ENCODE results near the gene FGF14. TPM values are rescaled to one million over a fixed set of nuclear protein-coding genes. Genes with fewer than 3 reads are reported as not detected.

Gene FGF14
- total RNA-seq, 1 donor from 2014 or later, result 0.23 TPM

- H3K4me1 ChIP-seq (ENCODE audit: insufficient read depth, low read length), result no peaks in the 10 kb centered on the region
- DNase-seq (ENCODE audit: low read depth) (no peak), FAIRE-seq (no peak)
- H3K36me3 ChIP-seq (ENCODE audit: insufficient read depth, low read length), result no peaks in the 10 kb centered on the region
- Mint-ChIP-seq H3K36me3 (ENCODE audit: low read depth, unreplicated experiment) (no peaks in the 10 kb centered on the region), H3K9me3 (ENCODE audit: unreplicated experiment) (no peaks in the 10 kb centered on the region), H3K27ac (ENCODE audit: unreplicated experiment) (no peak overlapping the region), H3K4me1 (ENCODE audit: low read depth, unreplicated experiment) (no peaks in the 10 kb centered on the region), H3K27me3 (ENCODE audit: low read depth, unreplicated experiment) (no peaks in the 10 kb centered on the region), H3K4me3 (ENCODE audit: unreplicated experiment) (no peak overlapping the region)
- H2AFZ ChIP-seq (ENCODE audit: low read depth, low read length), result no peak overlapping the region
- no peaks in the 10 kb centered on the region for H3K9me3 ChIP-seq (ENCODE audit: insufficient read depth, low read depth, low read length)
- H3K4me3 ChIP-seq (ENCODE audit: insufficient read depth, low read depth, low read length), result no peak overlapping the region
- H3K4me2 ChIP-seq (ENCODE audit: low read length), result no peak overlapping the region
- no peaks in the 10 kb centered on the region for H4K20me1 ChIP-seq (ENCODE audit: insufficient read depth, low read length)
- TF ChIP-seq EZH2 (IDR thresholded peaks at IDR 0.05; ENCODE audit: insufficient read depth, low read length) (no peak), CTCF (IDR thresholded peaks at IDR 0.05; ENCODE audit: insufficient read depth, low read depth, low read length) (no peak)
- no peaks in the 10 kb centered on the region for H3K79me2 ChIP-seq (ENCODE audit: insufficient read depth, low read length)
- H3K9ac ChIP-seq (ENCODE audit: low read length), result no peak overlapping the region
- H3K27me3 ChIP-seq (ENCODE audit: insufficient read depth, low read length), result no peaks in the 10 kb centered on the region
- H3K27ac ChIP-seq (ENCODE audit: low read depth, low read length), result no peak overlapping the region
These were observed 193.5 kb downstream of the FGF14 start for GRCh38 chr13:102208347-102208746.

- Histone ChIP-seq H3K27ac (ENCODE audit: low read depth, low read length) (no peak overlapping the region), H3K4me3 (ENCODE audit: insufficient read depth, low read depth, low read length) (no peak overlapping the region), H2AFZ (ENCODE audit: low read depth, low read length) (no peak overlapping the region), H3K9ac (ENCODE audit: low read length) (no peak overlapping the region), H4K20me1 (ENCODE audit: insufficient read depth, low read length) (no peaks in the 10 kb centered on the region), H3K9me3 (ENCODE audit: insufficient read depth, low read depth, low read length) (no peaks in the 10 kb centered on the region), H3K79me2 (ENCODE audit: insufficient read depth, low read length) (no peaks in the 10 kb centered on the region), H3K36me3 (ENCODE audit: insufficient read depth, low read length) (no peaks in the 10 kb centered on the region), H3K4me2 (ENCODE audit: low read length) (no peak overlapping the region), H3K27me3 (ENCODE audit: insufficient read depth, low read length) (no peaks in the 10 kb centered on the region), H3K4me1 (ENCODE audit: insufficient read depth, low read length) (no peaks in the 10 kb centered on the region)
- H3K4me3 Mint-ChIP-seq (ENCODE audit: unreplicated experiment), result no peak overlapping the region
- no peaks in the 10 kb centered on the region for H3K36me3 Mint-ChIP-seq (ENCODE audit: low read depth, unreplicated experiment)
- H3K27ac Mint-ChIP-seq (ENCODE audit: unreplicated experiment), result no peak overlapping the region
- FAIRE-seq (no peak), DNase-seq (ENCODE audit: low read depth) (no peak)
- H3K9me3 Mint-ChIP-seq (ENCODE audit: unreplicated experiment), result no peaks in the 10 kb centered on the region
- TF ChIP-seq EZH2 (IDR thresholded peaks at IDR 0.05; ENCODE audit: insufficient read depth, low read length), result no peak
- no peak for TF ChIP-seq CTCF (IDR thresholded peaks at IDR 0.05; ENCODE audit: insufficient read depth, low read depth, low read length)
- no peaks in the 10 kb centered on the region for H3K27me3 Mint-ChIP-seq (ENCODE audit: low read depth, unreplicated experiment)
- no peaks in the 10 kb centered on the region for H3K4me1 Mint-ChIP-seq (ENCODE audit: low read depth, unreplicated experiment)
These were observed 194.0 kb downstream of the FGF14 start for GRCh38 chr13:102207680-102208342.

- DNase-seq (ENCODE audit: low read depth), result no peak
- Histone ChIP-seq H3K36me3 (ENCODE audit: insufficient read depth, low read length) (no peaks in the 10 kb centered on the region), H3K4me1 (ENCODE audit: insufficient read depth, low read length) (no peaks in the 10 kb centered on the region), H3K27me3 (ENCODE audit: insufficient read depth, low read length) (no peaks in the 10 kb centered on the region), H3K27ac (ENCODE audit: low read depth, low read length) (no peak overlapping the region), H3K4me2 (ENCODE audit: low read length) (no peak overlapping the region), H2AFZ (ENCODE audit: low read depth, low read length) (no peak overlapping the region), H4K20me1 (ENCODE audit: insufficient read depth, low read length) (no peaks in the 10 kb centered on the region), H3K9me3 (ENCODE audit: insufficient read depth, low read depth, low read length) (no peaks in the 10 kb centered on the region), H3K9ac (ENCODE audit: low read length) (no peak overlapping the region), H3K79me2 (ENCODE audit: insufficient read depth, low read length) (no peaks in the 10 kb centered on the region), H3K4me3 (ENCODE audit: insufficient read depth, low read depth, low read length) (no peak overlapping the region)
- H3K27ac Mint-ChIP-seq (ENCODE audit: unreplicated experiment), result no peak overlapping the region
- no peaks in the 10 kb centered on the region for H3K9me3 Mint-ChIP-seq (ENCODE audit: unreplicated experiment)
- TF ChIP-seq CTCF (IDR thresholded peaks at IDR 0.05; ENCODE audit: insufficient read depth, low read depth, low read length) (no peak), EZH2 (IDR thresholded peaks at IDR 0.05; ENCODE audit: insufficient read depth, low read length) (no peak)
- no peaks in the 10 kb centered on the region for H3K36me3 Mint-ChIP-seq (ENCODE audit: low read depth, unreplicated experiment)
- no peak for FAIRE-seq
- no peak overlapping the region for H3K4me3 Mint-ChIP-seq (ENCODE audit: unreplicated experiment)
- peaks cover 2% of the 10 kb centered on the region for H3K27me3 Mint-ChIP-seq (ENCODE audit: low read depth, unreplicated experiment)
- no peaks in the 10 kb centered on the region for H3K4me1 Mint-ChIP-seq (ENCODE audit: low read depth, unreplicated experiment)
These were observed 198.1 kb downstream of the FGF14 start for GRCh38 chr13:102203718-102204117.

Measured in astrocyte (in vitro differentiated cells and primary cell).